Type B pancreatic cell (in vitro differentiated cells): ENCODE results near the gene KAT2A. TPM values are rescaled to one million over a fixed set of nuclear protein-coding genes. Genes with fewer than 3 reads are reported as not detected.

Source experiments
- DNase-seq: peaks from one replicate; pipeline ENCODE4 v3.0.0; 2021; ENCODE audit warnings: mixed read lengths; ENCODE audit not compliant: unreplicated experiment; ENCODE audit errors: extremely low spot score
- H3K27ac Mint-ChIP-seq: 2 replicates; pipeline ENCODE4 v1.8.0; 2021; ENCODE audit warnings: mild to moderate bottlenecking, mixed read lengths
- H3K27me3 Mint-ChIP-seq: 2 replicates; pipeline ENCODE4 v1.8.0; 2021; ENCODE audit warnings: mixed read lengths
- H3K36me3 Mint-ChIP-seq: 2 replicates; pipeline ENCODE4 v1.8.0; 2021; ENCODE audit warnings: mixed read lengths
- H3K4me1 Mint-ChIP-seq: one replicate; pipeline ENCODE4 v1.8.0; 2021; ENCODE audit warnings: mixed read lengths; ENCODE audit not compliant: unreplicated experiment
- H3K4me3 Mint-ChIP-seq: 2 replicates; pipeline ENCODE4 v1.8.0; 2021; ENCODE audit warnings: mild to moderate bottlenecking, mixed read lengths
- H3K9me3 Mint-ChIP-seq: 2 replicates; pipeline ENCODE4 v1.8.0; 2021; ENCODE audit warnings: mixed read lengths
- CTCF ChIP-seq: fragments of 200-600 bp; sonication (generic); conservative IDR thresholded peaks from 2 replicates; pipeline ENCODE4 v1.5.0; 2021; ENCODE audit warnings: antibody characterized with exemption, mild to moderate bottlenecking
- total RNA-seq: library from RNA; stranded (reverse); gene quantifications from 2 replicates; pipeline ENCODE4 v1.2.1, GENCODE V29; 2021; ENCODE audit warnings: low replicate concordance

The KAT2A gene
- total RNA-seq, 1 donor from 2014 or later, result 63.5 TPM

- Mint-ChIP-seq H3K4me3 (no peak overlapping the region), H3K9me3 (no peaks in the 10 kb centered on the region), H3K4me1 (peaks cover 5% of the 10 kb centered on the region), H3K27ac (no peak overlapping the region), H3K36me3 (no peaks in the 10 kb centered on the region), H3K27me3 (peaks cover 13% of the 10 kb centered on the region)
- DNase-seq, result no peak
- no peak for TF ChIP-seq CTCF
Measured at GRCh38 chr17:42088736-42089135, 32.4 kb downstream of the KAT2A start.

GRCh38 chr17:42087736-42088705 lies 33.1 kb downstream of the KAT2A start:
- peaks cover 5% of the 10 kb centered on the region for H3K4me1 Mint-ChIP-seq
- H3K27ac Mint-ChIP-seq, result no peak overlapping the region
- H3K4me3 Mint-ChIP-seq, result no peak overlapping the region
- H3K9me3 Mint-ChIP-seq, result no peaks in the 10 kb centered on the region
- peaks cover 13% of the 10 kb centered on the region for H3K27me3 Mint-ChIP-seq
- no peak for DNase-seq
- no peak for TF ChIP-seq CTCF
- H3K36me3 Mint-ChIP-seq, result no peaks in the 10 kb centered on the region

GRCh38 chr17:42087042-42087701 lies 34.0 kb downstream of the KAT2A start:
- peaks cover 5% of the 10 kb centered on the region for H3K4me1 Mint-ChIP-seq
- H3K4me3 Mint-ChIP-seq, result no peak overlapping the region
- H3K36me3 Mint-ChIP-seq, result no peaks in the 10 kb centered on the region
- TF ChIP-seq CTCF, result no peak
- H3K27ac Mint-ChIP-seq, result no peak overlapping the region
- no peaks in the 10 kb centered on the region for H3K9me3 Mint-ChIP-seq
- H3K27me3 Mint-ChIP-seq, result peaks cover 16% of the 10 kb centered on the region
- no peak for DNase-seq

GRCh38 chr17:42081516-42082129 lies 39.5 kb downstream of the KAT2A start:
- Mint-ChIP-seq H3K4me1 (no peaks in the 10 kb centered on the region), H3K4me3 (no peak overlapping the region), H3K27me3 (peaks cover 12% of the 10 kb centered on the region), H3K36me3 (no peaks in the 10 kb centered on the region), H3K27ac (no peak overlapping the region), H3K9me3 (no peaks in the 10 kb centered on the region)
- no peak for TF ChIP-seq CTCF
- DNase-seq, result no peak

GRCh38 chr17:42079541-42079940 lies 41.6 kb downstream of the KAT2A start:
- Mint-ChIP-seq H3K27ac (no peak overlapping the region), H3K27me3 (peaks cover 23% of the 10 kb centered on the region), H3K4me1 (no peaks in the 10 kb centered on the region), H3K4me3 (no peak overlapping the region), H3K36me3 (no peaks in the 10 kb centered on the region), H3K9me3 (no peaks in the 10 kb centered on the region)
- no peak for TF ChIP-seq CTCF
- DNase-seq, result no peak
